HG02884 (cell line): Measurements from ENCODE around the gene DCUN1D3.
"Not testable (repeated sequence)": the region's sequence is repeated elsewhere in the genome, so short reads cannot be mapped to it uniquely, and the experiment has no call there.

ENCODE experiments used
- ATAC-seq: cut with Tn5 transposase; IDR thresholded peaks from one replicate; pipeline ENCODE4 v1.9.1; 2021; ENCODE audit warnings: mild to moderate bottlenecking, moderate library complexity; ENCODE audit not compliant: unreplicated experiment

DCUN1D3 gene

GRCh38 chr16:20833086-20833485 is 67.1 kb downstream of the DCUN1D3 start:
- no peak for ATAC-seq

- no peak for ATAC-seq
Measured at GRCh38 chr16:20830372-20830771, 69.8 kb downstream of the DCUN1D3 start.

GRCh38 chr16:20829536-20829935 is 70.6 kb downstream of the DCUN1D3 start:
- no peak for ATAC-seq

- no peak for ATAC-seq
Measured at GRCh38 chr16:20826039-20826566, 74.1 kb downstream of the DCUN1D3 start.

GRCh38 chr16:20822521-20823325 is 77.4 kb downstream of the DCUN1D3 start:
- ATAC-seq, result no peak

- ATAC-seq, result no peak
Measured at GRCh38 chr16:20821682-20822081, 78.5 kb downstream of the DCUN1D3 start.

- ATAC-seq, result no peak
Measured at GRCh38 chr16:20818929-20819585, 81.1 kb downstream of the DCUN1D3 start.

GRCh38 chr16:20814784-20815183 is 85.4 kb downstream of the DCUN1D3 start:
- no peak for ATAC-seq

- no peak for ATAC-seq
Measured at GRCh38 chr16:20812510-20812909, 87.6 kb downstream of the DCUN1D3 start.

GRCh38 chr16:20811889-20812439 is 88.2 kb downstream of the DCUN1D3 start:
- ATAC-seq, result no peak

GRCh38 chr16:20807862-20808261 is 92.3 kb downstream of the DCUN1D3 start:
- no peak for ATAC-seq

- ATAC-seq, result peak; percentile 84
Measured at GRCh38 chr16:20806168-20807050, 93.7 kb downstream of the DCUN1D3 start, which contains the start of the genes ERI2 and REXO5. Gene ERI2, minus strand, starts transcription at chr16:20806472. Its CDS starts 42 bp downstream, at chr16:20806430. Gene REXO5, plus strand, starts transcription at chr16:20806527. Its CDS starts 427 bp downstream, at chr16:20806954.

- ATAC-seq, result not testable (repeated sequence)
Measured at GRCh38 chr16:20805684-20806167, 94.4 kb downstream of the DCUN1D3 start.
